IMR-90 (cell line): ENCODE data around the gene OR8K1. TPM values are rescaled to one million over a fixed set of nuclear protein-coding genes. Genes with fewer than 3 reads are reported as not detected.

ENCODE experiments used
- ATAC-seq: fragments of 200-7000 bp; cut with Tn5 transposase; 2 replicates; pipeline ENCODE4 v1.9.1; 2020; ENCODE audit warnings: low read depth, mild to moderate bottlenecking, moderate library complexity
- BruUV-seq: library from RNA; stranded (reverse); fragments of 400-500 nt; replicated peaks from 2 replicates; lab custom pipeline; 2021; lab: Mats Ljungman, UMichigan
- CTCF ChIA-PET: fragments of 300-600 bp; formaldehyde crosslinking; extraction: SDS; loops from one replicate; lab custom pipeline; 2021; ENCODE audit warnings: antibody characterized with exemption; lab: Yijun Ruan, JAX
- POLR2A ChIA-PET: fragments of 300-600 bp; sonication (Branson Sonifier 250); formaldehyde crosslinking; loops from one replicate; lab custom pipeline; 2022; ENCODE audit warnings: antibody characterized with exemption; ENCODE audit not compliant: unreplicated experiment; lab: Charles Lee
- DNase-seq: peaks from one replicate; pipeline ENCODE4 v3.0.0; 2013
- H2AFZ ChIP-seq: replicated peaks from 2 replicates; pipeline ENCODE3; 2013; ENCODE audit warnings: low read length, mild to moderate bottlenecking; ENCODE audit not compliant: poor library complexity
- H2AK5ac ChIP-seq: 2 replicates; pipeline ENCODE4 v1.6.1; 2013; ENCODE audit warnings: low read depth, low read length, inconsistent platforms
- H2AK9ac ChIP-seq: replicated peaks from 2 replicates; pipeline ENCODE3; 2013; ENCODE audit warnings: mild to moderate bottlenecking, low read depth, low read length, moderate library complexity; ENCODE audit not compliant: poor library complexity
- H2BK120ac ChIP-seq: 2 replicates; pipeline ENCODE4 v1.6.1; 2013; ENCODE audit warnings: low read depth, low read length, inconsistent platforms
- H2BK15ac ChIP-seq: 3 replicates; pipeline ENCODE4 v1.6.1; 2013; ENCODE audit warnings: low read depth, low read length, inconsistent platforms
- H2BK20ac ChIP-seq: 2 replicates; pipeline ENCODE4 v1.6.1; 2013; ENCODE audit warnings: low read depth, mild to moderate bottlenecking, inconsistent platforms, low read length, moderate library complexity
- H2BK5ac ChIP-seq: 2 replicates; pipeline ENCODE4 v1.6.1; 2013; ENCODE audit warnings: mild to moderate bottlenecking, low read depth, low read length, inconsistent platforms; ENCODE audit not compliant: poor library complexity, severe bottlenecking
- H3K14ac ChIP-seq: replicated peaks from 2 replicates; pipeline ENCODE4 v1.6.1; 2013; ENCODE audit warnings: low read depth, low read length, inconsistent platforms
- H3K18ac ChIP-seq: 2 replicates; pipeline ENCODE4 v1.6.1; 2013; ENCODE audit warnings: low read depth, low read length, control low read depth
- H3K23ac ChIP-seq: 2 replicates; pipeline ENCODE4 v1.6.1; 2013; ENCODE audit warnings: low read depth, low read length, inconsistent platforms
- H3K27ac ChIP-seq: 2 replicates; pipeline ENCODE4 v1.5.1; 2013; ENCODE audit warnings: mild to moderate bottlenecking, control low read depth, low read length; ENCODE audit not compliant: insufficient read depth
- H3K27me3 ChIP-seq: 2 replicates; pipeline ENCODE4 v1.6.1; 2013; ENCODE audit warnings: low read length; ENCODE audit not compliant: control insufficient read depth, insufficient read depth
- H3K36me3 ChIP-seq: 2 replicates; pipeline ENCODE4 v1.6.1; 2013; ENCODE audit warnings: low read length, mixed read lengths; ENCODE audit not compliant: control insufficient read depth, insufficient read depth
- H3K4ac ChIP-seq: 2 replicates; pipeline ENCODE4 v1.6.1; 2013; ENCODE audit warnings: low read depth, low read length, inconsistent platforms
- H3K4me1 ChIP-seq: 2 replicates; pipeline ENCODE4 v1.6.1; 2013; ENCODE audit warnings: low read length, mixed read lengths; ENCODE audit not compliant: control insufficient read depth, insufficient read depth
- H3K4me2 ChIP-seq: 2 replicates; pipeline ENCODE4 v1.6.1; 2013; ENCODE audit warnings: low read depth, mild to moderate bottlenecking, control low read depth, low read length, moderate library complexity
- H3K4me3 ChIP-seq: 2 replicates; pipeline ENCODE4 v1.5.1; 2013; ENCODE audit warnings: low read depth, mild to moderate bottlenecking, control low read depth, low read length, moderate library complexity; ENCODE audit not compliant: insufficient read depth
- H3K56ac ChIP-seq: 2 replicates; pipeline ENCODE4 v1.6.1; 2013; ENCODE audit warnings: low read length, inconsistent platforms; ENCODE audit not compliant: insufficient read depth; ENCODE audit errors: extremely low read depth
- H3K79me1 ChIP-seq, 2 experiments: 2 replicates each; pipeline ENCODE4 v1.6.1; 2013; ENCODE audit warnings: low read length in 2 of 2, inconsistent platforms in 1 of 2, low read depth in 1 of 2
- H3K9ac ChIP-seq: 2 replicates; pipeline ENCODE4 v1.6.1; 2013; ENCODE audit warnings: low read depth, low read length, control low read depth
- H3K9me1 ChIP-seq: 2 replicates; pipeline ENCODE4 v1.6.1; 2013; ENCODE audit warnings: low read length, inconsistent platforms; ENCODE audit not compliant: insufficient read depth
- H3K9me3 ChIP-seq: 2 replicates; pipeline ENCODE4 v1.6.1; 2013; ENCODE audit warnings: low read length; ENCODE audit not compliant: control insufficient read depth, insufficient read depth
- H4K20me1 ChIP-seq: 2 replicates; pipeline ENCODE4 v1.6.1; 2013; ENCODE audit warnings: low read length, inconsistent platforms; ENCODE audit not compliant: insufficient read depth
- H4K5ac ChIP-seq: 2 replicates; pipeline ENCODE4 v1.6.1; 2013; ENCODE audit warnings: mild to moderate bottlenecking, low read depth, low read length, control low read depth
- H4K8ac ChIP-seq, 2 experiments: 2 replicates each; pipeline ENCODE4 v1.6.1; 2013; ENCODE audit warnings: low read depth in 2 of 2, low read length in 2 of 2, control low read depth in 1 of 2, inconsistent platforms in 1 of 2
- H4K91ac ChIP-seq: 2 replicates; pipeline ENCODE4 v1.6.1; 2013; ENCODE audit warnings: low read depth, low read length, inconsistent platforms; ENCODE audit not compliant: insufficient read depth
- BHLHE40 ChIP-seq: fragments of 150-350 bp; IDR thresholded peaks from 2 replicates; pipeline ENCODE4 v1.6.1; 2016; ENCODE audit warnings: mild to moderate bottlenecking, low read depth, low read length
- CEBPB ChIP-seq: IDR thresholded peaks from 2 replicates; pipeline ENCODE4 v1.6.1; 2012; ENCODE audit warnings: low read depth, low read length, improper control_type of control experiment
- CHD1 ChIP-seq: IDR thresholded peaks from 2 replicates; pipeline ENCODE4 v1.6.1; 2012; ENCODE audit warnings: low read depth, low read length, improper control_type of control experiment
- MAZ ChIP-seq: IDR thresholded peaks from 2 replicates; pipeline ENCODE4 v1.6.1; 2012; ENCODE audit warnings: low read depth, mild to moderate bottlenecking, low read length, improper control_type of control experiment, moderate library complexity, borderline replicate concordance
- MXI1 ChIP-seq: IDR thresholded peaks from 2 replicates; pipeline ENCODE4 v1.6.1; 2012; ENCODE audit warnings: low read depth, mild to moderate bottlenecking, low read length, moderate library complexity, borderline replicate concordance
- POLR2A ChIP-seq: IDR thresholded peaks from 2 replicates; pipeline ENCODE4 v1.6.1; 2012; ENCODE audit warnings: mild to moderate bottlenecking, low read depth, low read length
- RAD21 ChIP-seq: IDR thresholded peaks from 2 replicates; pipeline ENCODE4 v1.6.1; 2012; ENCODE audit warnings: low read length, improper control_type of control experiment
- RFX5 ChIP-seq: IDR thresholded peaks from 2 replicates; pipeline ENCODE4 v1.8.0; 2012; ENCODE audit warnings: low read depth, mild to moderate bottlenecking, low read length, moderate library complexity
- USF2 ChIP-seq: fragments of 150-350 bp; IDR thresholded peaks from 2 replicates; pipeline ENCODE4 v1.6.1; 2017; ENCODE audit warnings: mild to moderate bottlenecking, antibody characterized with exemption, low read length, low read depth
- WGBS, 2 experiments: methylation state at CpG; one replicate each; pipeline versions ENCODE4 v1.1.5 to v1.1.7; 2013; ENCODE audit warnings: missing lambda C conversion rate in 2 of 2; ENCODE audit not compliant: insufficient read length in 1 of 2; ENCODE audit errors: extremely low coverage in 2 of 2; 5-methylcytosine and 5-hydroxymethylcytosine counted together
- dilution Hi-C: fragments of 300-500 bp; cut with HindIII; formaldehyde crosslinking; loops from one replicate; pipeline ENCODE4 v1.14.3; 2018; ENCODE audit warnings: low sequenced_read_pairs; ENCODE audit not compliant: unreplicated experiment
- in situ Hi-C: fragments of 300-500 bp; cut with MboI; formaldehyde crosslinking; loops from 3 replicates; pipeline ENCODE4 v1.14.3; 2019; ENCODE audit warnings: low sequenced_read_pairs, inconsistent platforms, mixed read lengths
- intact Hi-C: fragments of 100-400 bp; cut with micrococcal nuclease; formaldehyde crosslinking; loops from 2 replicates; pipeline ENCODE4 v1.10.0; 2022
- polyA plus RNA-seq, 3 experiments: library from polyadenylated mRNA; depleted of rRNA; stranded (reverse); fragments of >200 nt; gene quantifications; 2 replicates each; pipeline ENCODE4 v1.2.3, GENCODE V29; 2012; ENCODE audit warnings: low replicate concordance in 1 of 3
- total RNA-seq: library from RNA; depleted of rRNA; stranded (reverse); fragments of >200 nt; gene quantifications from 2 replicates; pipeline ENCODE4 v1.2.3, GENCODE V29; 2012

OR8K1 gene
- total and polyA plus RNA-seq, 2 of the 4 experiments (the other 2 are of a cell fraction), result not detected

GRCh38 chr11:56380120-56380519, 34.3 kb downstream of the OR8K1 start:
- TF ChIP-seq MXI1, result no peak
- no peak for TF ChIP-seq RAD21
- no peak for TF ChIP-seq CHD1
- TF ChIP-seq CEBPB, result peak; percentile 82
- TF ChIP-seq RFX5, result no peak
- TF ChIP-seq BHLHE40, result no peak
- TF ChIP-seq POLR2A, result no peak
- TF ChIP-seq MAZ, result no peak
- no peak for TF ChIP-seq USF2
- no TSS peak for BruUV-seq
- H2AK5ac ChIP-seq, result no peak overlapping the region
- H3K9me1 ChIP-seq, result no peaks in the 10 kb centered on the region
- no peak overlapping the region for H2AK9ac ChIP-seq
- DNase-seq (no peak), ATAC-seq (no peak)
- H4K20me1 ChIP-seq, result no peaks in the 10 kb centered on the region
- no peaks in the 10 kb centered on the region for H3K36me3 ChIP-seq
- ChIA-PET POLR2A (no interaction called here), CTCF (no interaction called here)
- no peak overlapping the region for H3K14ac ChIP-seq
- H3K9me3 ChIP-seq, result peaks cover 3% of the 10 kb centered on the region
- no peak overlapping the region for H3K9ac ChIP-seq
- no peak overlapping the region for H3K23ac ChIP-seq
- no peak overlapping the region for H4K91ac ChIP-seq
- H2BK120ac ChIP-seq, result no peak overlapping the region
- no peak overlapping the region for H2AFZ ChIP-seq
- H3K4me3 ChIP-seq, result no peak overlapping the region
- H2BK5ac ChIP-seq, result no peak overlapping the region
- no peak overlapping the region for H3K4ac ChIP-seq
- H4K5ac ChIP-seq, result no peak overlapping the region
- no peak overlapping the region for H2BK15ac ChIP-seq
- intact Hi-C loops, result no loop called here
- H2BK20ac ChIP-seq, result no peak overlapping the region
- no peaks in the 10 kb centered on the region for H3K79me1 ChIP-seq
- H3K56ac ChIP-seq, result no peak overlapping the region
- no peak overlapping the region for H3K27ac ChIP-seq
- H3K18ac ChIP-seq, result no peak overlapping the region
- no peak overlapping the region for H3K4me2 ChIP-seq
- in situ Hi-C loops, result no loop called here
- no peaks in the 10 kb centered on the region for H3K27me3 ChIP-seq
- no CpG with 5 or more reads among the region's 2 CpGs for whole genome bisulfite sequencing, 2 experiments
- dilution Hi-C loops, result no loop called here
- no peak overlapping the region for H4K8ac ChIP-seq
- no peaks in the 10 kb centered on the region for H3K4me1 ChIP-seq
